CD4-positive, alpha-beta T cell (primary cell): ENCODE results near the gene HNRNPH3. TPM values are rescaled to one million over a fixed set of nuclear protein-coding genes. Genes with fewer than 3 reads are reported as not detected.

Experiments
- ATAC-seq: fragments of 200-7000 bp; cut with Tn5 transposase; one replicate; pipeline ENCODE4 v1.10.0; 2022; ENCODE audit warnings: mild to moderate bottlenecking; ENCODE audit not compliant: poor library complexity
- CTCF ChIA-PET: fragments of 350-600 bp; sonication (Branson Sonifier 250); formaldehyde crosslinking; loops from one replicate; lab custom pipeline; 2021; ENCODE audit warnings: antibody characterized with exemption, inconsistent platforms; lab: Charles Lee
- POLR2A ChIA-PET: fragments of 350-600 bp; sonication (Branson Sonifier 250); formaldehyde crosslinking; loops from one replicate; lab custom pipeline; 2021; ENCODE audit warnings: antibody characterized with exemption, inconsistent platforms; lab: Charles Lee
- DNase-seq, 14 experiments: peaks; one replicate each; pipeline ENCODE4 v3.0.0-alpha.2; 2013 to 2020; ENCODE audit warnings: mixed read lengths in 2 of 14
- H3K27ac ChIP-seq, 2 donors: one replicate each; pipeline versions ENCODE4 v1.5.1 to v1.7.0; 2013; ENCODE audit warnings: low read length in 2 of 2, low read depth in 1 of 2, mild to moderate bottlenecking in 1 of 2
- H3K27me3 ChIP-seq, 2 experiments: 1 replicate in 1 of 2; 2 replicates in 1 of 2; pipeline versions ENCODE4 v1.6.1 to v1.7.0; 2013; ENCODE audit warnings: low read length in 2 of 2, control low read depth in 1 of 2, mild to moderate bottlenecking in 1 of 2, moderate library complexity in 1 of 2; ENCODE audit not compliant: insufficient read depth in 2 of 2, control insufficient read depth in 1 of 2
- H3K36me3 ChIP-seq: one replicate; pipeline ENCODE4 v1.6.1; 2013; ENCODE audit warnings: low read length, control low read depth; ENCODE audit not compliant: insufficient read depth
- H3K4me1 ChIP-seq: one replicate; pipeline ENCODE4 v1.6.1; 2013; ENCODE audit warnings: low read length, control low read depth; ENCODE audit not compliant: insufficient read depth
- H3K4me3 ChIP-seq: one replicate; pipeline ENCODE4 v1.5.1; 2013; ENCODE audit warnings: mild to moderate bottlenecking, low read length, moderate library complexity
- H3K9me3 ChIP-seq, 2 experiments: 1 replicate in 1 of 2; 2 replicates in 1 of 2; pipeline versions ENCODE4 v1.6.1 to v1.7.0; 2013; ENCODE audit warnings: low read length in 2 of 2, mild to moderate bottlenecking in 2 of 2, control low read depth in 1 of 2, moderate library complexity in 1 of 2; ENCODE audit not compliant: control insufficient read depth in 1 of 2, insufficient read depth in 1 of 2
- H3K27ac Mint-ChIP-seq: one replicate; pipeline ENCODE4 v1.8.0; 2020; ENCODE audit warnings: mixed read lengths
- H3K27me3 Mint-ChIP-seq: one replicate; pipeline ENCODE4 v1.8.0; 2021; ENCODE audit warnings: mixed read lengths
- H3K36me3 Mint-ChIP-seq: one replicate; pipeline ENCODE4 v1.8.0; 2021; ENCODE audit warnings: low read depth, mixed read lengths
- H3K4me1 Mint-ChIP-seq: one replicate; pipeline ENCODE4 v1.8.0; 2021; ENCODE audit warnings: low read depth, mixed read lengths
- H3K4me3 Mint-ChIP-seq: one replicate; pipeline ENCODE4 v1.8.0; 2020; ENCODE audit warnings: mild to moderate bottlenecking, mixed read lengths
- H3K9me3 Mint-ChIP-seq: one replicate; pipeline ENCODE4 v1.8.0; 2020; ENCODE audit warnings: mixed read lengths
- intact Hi-C, 2 experiments: fragments of 100-400 bp; cut with DNase I in 1 of 2; cut with micrococcal nuclease in 1 of 2; formaldehyde crosslinking; loops; one replicate each; pipeline versions ENCODE4 v1.15.1 to v1.9.0; 2023 to 2025; cut with DNase I, micrococcal nuclease
- polyA plus RNA-seq, 2 donors: library from polyadenylated mRNA; unstranded; fragments of 120-200 nt; gene quantifications; one replicate each; pipeline ENCODE4 v1.2.1, GENCODE V29; 2013
- total RNA-seq, 174 experiments: library from RNA in 2 of 174; stranded (reverse) in 2 of 174; gene quantifications; one replicate each; pipeline ENCODE4 v1.2.3 and lab custom pipeline; 2021 to 2026
- TF ChIP-seq, protein P1 (sequence below): fragments of 200-600 bp; IDR thresholded peaks from one replicate; pipeline ENCODE4 v1.8.0; 2022; ENCODE audit warnings: antibody characterized with exemption, mild to moderate bottlenecking

HNRNPH3 gene, protein sequence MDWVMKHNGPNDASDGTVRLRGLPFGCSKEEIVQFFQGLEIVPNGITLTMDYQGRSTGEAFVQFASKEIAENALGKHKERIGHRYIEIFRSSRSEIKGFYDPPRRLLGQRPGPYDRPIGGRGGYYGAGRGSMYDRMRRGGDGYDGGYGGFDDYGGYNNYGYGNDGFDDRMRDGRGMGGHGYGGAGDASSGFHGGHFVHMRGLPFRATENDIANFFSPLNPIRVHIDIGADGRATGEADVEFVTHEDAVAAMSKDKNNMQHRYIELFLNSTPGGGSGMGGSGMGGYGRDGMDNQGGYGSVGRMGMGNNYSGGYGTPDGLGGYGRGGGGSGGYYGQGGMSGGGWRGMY
- total RNA-seq (100 to 1,000 TPM; 227 to 228 TPM), total RNA-seq (lab: John Stamatoyannopoulos, UW) (20.7 to 198 (median 75.3) reads per million in 172 experiments)
- polyA plus RNA-seq (2013, experiment 1 of 2): 178 TPM
- 219 TPM for polyA plus RNA-seq (2013, experiment 2 of 2)

GRCh38 chr10:68331455-68332258, at the start of gene HNRNPH3:
TSS of gene HNRNPH3 (plus strand) at chr10:68332064. CDS start at chr10:68337222, 5,158 bp downstream.
- Histone ChIP-seq H3K27me3 (no peaks in the 10 kb centered on the region), H3K4me3 (peak within 1 kb of the TSS; percentile 95), H3K9me3 (no peaks in the 10 kb centered on the region), H3K27ac (peak within 1 kb of the TSS; percentile 94 to 97), H3K36me3 (no peaks in the 10 kb centered on the region), H3K4me1 (peaks cover 18% of the 10 kb centered on the region)
- DNase-seq: peak; percentile 97 to 100 (median 98)
- TF ChIP-seq, protein P1, sequence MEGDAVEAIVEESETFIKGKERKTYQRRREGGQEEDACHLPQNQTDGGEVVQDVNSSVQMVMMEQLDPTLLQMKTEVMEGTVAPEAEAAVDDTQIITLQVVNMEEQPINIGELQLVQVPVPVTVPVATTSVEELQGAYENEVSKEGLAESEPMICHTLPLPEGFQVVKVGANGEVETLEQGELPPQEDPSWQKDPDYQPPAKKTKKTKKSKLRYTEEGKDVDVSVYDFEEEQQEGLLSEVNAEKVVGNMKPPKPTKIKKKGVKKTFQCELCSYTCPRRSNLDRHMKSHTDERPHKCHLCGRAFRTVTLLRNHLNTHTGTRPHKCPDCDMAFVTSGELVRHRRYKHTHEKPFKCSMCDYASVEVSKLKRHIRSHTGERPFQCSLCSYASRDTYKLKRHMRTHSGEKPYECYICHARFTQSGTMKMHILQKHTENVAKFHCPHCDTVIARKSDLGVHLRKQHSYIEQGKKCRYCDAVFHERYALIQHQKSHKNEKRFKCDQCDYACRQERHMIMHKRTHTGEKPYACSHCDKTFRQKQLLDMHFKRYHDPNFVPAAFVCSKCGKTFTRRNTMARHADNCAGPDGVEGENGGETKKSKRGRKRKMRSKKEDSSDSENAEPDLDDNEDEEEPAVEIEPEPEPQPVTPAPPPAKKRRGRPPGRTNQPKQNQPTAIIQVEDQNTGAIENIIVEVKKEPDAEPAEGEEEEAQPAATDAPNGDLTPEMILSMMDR: no peak
- POLR2A ChIA-PET: interaction anchor here (0.6 to 4.4 kb wide), 33 partner anchors 8 to 848 kb away, joined by 3 to 50 read pairs (median 5); partner anchors contain the start of genes CCAR1, DDX21, DDX50 and RUFY2
- H3K4me1 Mint-ChIP-seq: peaks cover 52% of the 10 kb centered on the region
- peak within 1 kb of the TSS; percentile 98 for H3K27ac Mint-ChIP-seq
- H3K4me3 Mint-ChIP-seq: peak within 1 kb of the TSS; percentile 100
- H3K36me3 Mint-ChIP-seq: peaks cover 47% of the 10 kb centered on the region
- intact Hi-C loops: loop anchor here (2.0 to 10.0 kb wide), 8 partner anchors 76 to 573 kb away; partner anchors contain the start of genes CCAR1 (in 2 of the 2), DDX50 (in 2 of the 2), HERC4 (in 2 of the 2) and RUFY2 (in 1 of the 2)
- no peaks in the 10 kb centered on the region for H3K27me3 Mint-ChIP-seq
- ATAC-seq: peak; percentile 78
- CTCF ChIA-PET: interaction anchor here (0.5 to 1.3 kb wide), 5 partner anchors 17 to 230 kb away, joined by 3 to 6 read pairs (median 4); partner anchors contain the start of gene RUFY2
- no peaks in the 10 kb centered on the region for H3K9me3 Mint-ChIP-seq

GRCh38 chr10:68284062-68285001, 47.5 kb upstream of the HNRNPH3 start:
- H3K27ac Mint-ChIP-seq: no peak overlapping the region
- no peaks in the 10 kb centered on the region for H3K27me3 ChIP-seq
- no peaks in the 10 kb centered on the region for H3K27me3 Mint-ChIP-seq
- CTCF ChIA-PET: interaction anchor here (0.6 to 1.2 kb wide), 2 partner anchors 19 to 553 kb away, joined by 3 read pairs; no protein-coding TSS in a partner anchor
- intact Hi-C loops: no loop called here
- H3K36me3 ChIP-seq: no peaks in the 10 kb centered on the region
- POLR2A ChIA-PET: no interaction called here
- H3K4me1 Mint-ChIP-seq: no peaks in the 10 kb centered on the region
- H3K9me3 Mint-ChIP-seq: no peaks in the 10 kb centered on the region
- H3K4me1 ChIP-seq: no peaks in the 10 kb centered on the region
- H3K9me3 ChIP-seq: peaks cover 0 to 2% of the 10 kb centered on the region in 2 experiments
- H3K36me3 Mint-ChIP-seq: no peaks in the 10 kb centered on the region
- H3K4me3 Mint-ChIP-seq: no peak overlapping the region
- DNase-seq (no peak), ATAC-seq (no peak)
- no peak overlapping the region for H3K27ac ChIP-seq
- H3K4me3 ChIP-seq: no peak overlapping the region
- TF ChIP-seq, protein P1: no peak
